ENCODE measurements around the gene PLEKHG5.

DNA sequence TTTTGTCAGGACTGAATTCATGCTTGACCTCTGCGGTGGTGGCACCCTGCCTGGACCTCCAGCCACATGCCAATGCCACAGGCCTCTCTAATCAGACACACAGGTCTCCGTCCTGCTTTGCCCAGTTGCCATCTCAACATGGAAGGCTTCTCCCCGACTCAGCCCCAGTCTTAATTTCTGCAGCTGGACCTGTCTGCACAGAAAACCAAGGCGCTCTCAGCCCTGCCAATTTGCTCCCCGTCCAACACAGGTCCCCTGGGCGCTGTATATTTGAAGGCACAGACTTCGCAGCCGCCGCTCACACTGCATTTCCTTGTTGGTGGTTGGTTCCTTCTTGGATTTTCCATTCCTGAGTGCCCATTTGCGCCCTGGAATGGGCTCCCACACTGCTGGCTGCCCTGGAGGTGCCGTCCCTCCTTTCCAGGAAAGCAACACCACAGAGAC, 28.0 kb upstream of the PLEKHG5 start:
- TF ChIP-seq, protein P1, sequence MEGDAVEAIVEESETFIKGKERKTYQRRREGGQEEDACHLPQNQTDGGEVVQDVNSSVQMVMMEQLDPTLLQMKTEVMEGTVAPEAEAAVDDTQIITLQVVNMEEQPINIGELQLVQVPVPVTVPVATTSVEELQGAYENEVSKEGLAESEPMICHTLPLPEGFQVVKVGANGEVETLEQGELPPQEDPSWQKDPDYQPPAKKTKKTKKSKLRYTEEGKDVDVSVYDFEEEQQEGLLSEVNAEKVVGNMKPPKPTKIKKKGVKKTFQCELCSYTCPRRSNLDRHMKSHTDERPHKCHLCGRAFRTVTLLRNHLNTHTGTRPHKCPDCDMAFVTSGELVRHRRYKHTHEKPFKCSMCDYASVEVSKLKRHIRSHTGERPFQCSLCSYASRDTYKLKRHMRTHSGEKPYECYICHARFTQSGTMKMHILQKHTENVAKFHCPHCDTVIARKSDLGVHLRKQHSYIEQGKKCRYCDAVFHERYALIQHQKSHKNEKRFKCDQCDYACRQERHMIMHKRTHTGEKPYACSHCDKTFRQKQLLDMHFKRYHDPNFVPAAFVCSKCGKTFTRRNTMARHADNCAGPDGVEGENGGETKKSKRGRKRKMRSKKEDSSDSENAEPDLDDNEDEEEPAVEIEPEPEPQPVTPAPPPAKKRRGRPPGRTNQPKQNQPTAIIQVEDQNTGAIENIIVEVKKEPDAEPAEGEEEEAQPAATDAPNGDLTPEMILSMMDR (IDR thresholded peaks at IDR 0.05; ENCODE audit: low read depth, low read length): no peak
- no peak for TF ChIP-seq EZH2phosphoT487 (IDR thresholded peaks at IDR 0.05; ENCODE audit: low read depth)
